B cell (primary cell): ENCODE results near the gene ADIPOR1. TPM values are rescaled to one million over a fixed set of nuclear protein-coding genes. Genes with fewer than 3 reads are reported as not detected.

Source experiments
- ATAC-seq: fragments of 200-7000 bp; cut with Tn5 transposase; one replicate; pipeline ENCODE4 v1.10.0; 2021; ENCODE audit warnings: low read depth, mild to moderate bottlenecking, moderate number of reproducible peaks, moderate library complexity
- CTCF ChIA-PET: fragments of 350-600 bp; sonication (Branson Sonifier 250); formaldehyde crosslinking; loops from one replicate; lab custom pipeline; 2021; ENCODE audit warnings: antibody characterized with exemption, inconsistent platforms; lab: Charles Lee
- POLR2A ChIA-PET: fragments of 350-600 bp; sonication (Branson Sonifier 250); formaldehyde crosslinking; loops from one replicate; lab custom pipeline; 2021; ENCODE audit warnings: antibody characterized with exemption; lab: Charles Lee
- DNase-seq: peaks from one replicate; pipeline ENCODE4 v3.0.0; 2013
- H2AFZ ChIP-seq: 2 replicates; pipeline ENCODE4 v1.6.1; 2012; ENCODE audit warnings: mild to moderate bottlenecking, low read depth, low read length; ENCODE audit not compliant: insufficient read depth, poor library complexity, severe bottlenecking
- H3K27ac ChIP-seq, 2 donors: 1 replicate in 1 of 2; 2 replicates in 1 of 2; pipeline ENCODE4 v1.5.1; 2012 to 2013; ENCODE audit warnings: low read length in 2 of 2, mild to moderate bottlenecking in 2 of 2, moderate library complexity in 1 of 2
- H3K27me3 ChIP-seq, 4 experiments: fragments of 200-600 bp in 1 of 4; sonication (generic) in 1 of 4; replicated peaks in 1 of 4; 1 replicate in 2 of 4; 2 replicates in 2 of 4; pipeline versions ENCODE4 v1.6.1 to v1.7.0; 2013 to 2016; ENCODE audit warnings: low read length in 3 of 4, mild to moderate bottlenecking in 2 of 4, mixed read lengths in 1 of 4, moderate library complexity in 1 of 4; ENCODE audit not compliant: insufficient read depth in 4 of 4, control insufficient read depth in 3 of 4; ENCODE audit errors: control extremely low read depth in 1 of 4
- H3K36me3 ChIP-seq, 2 experiments: replicated peaks in 1 of 2; 1 replicate in 1 of 2; 2 replicates in 1 of 2; pipeline versions ENCODE4 v1.6.1 to v1.7.1; 2013; ENCODE audit warnings: low read length in 1 of 2; ENCODE audit not compliant: insufficient read depth in 2 of 2, control insufficient read depth in 1 of 2; ENCODE audit errors: control extremely low read depth in 1 of 2, extremely low read depth in 1 of 2
- H3K4me1 ChIP-seq, 2 donors: fragments of 200-600 bp in 1 of 2; sonication (generic) in 1 of 2; 1 replicate in 1 of 2; 2 replicates in 1 of 2; pipeline versions ENCODE4 v1.5.1 to v1.6.1; 2013 to 2017; ENCODE audit warnings: low read length in 2 of 2; ENCODE audit not compliant: control insufficient read depth in 2 of 2, insufficient read depth in 2 of 2
- H3K4me2 ChIP-seq: replicated peaks from 2 replicates; pipeline ENCODE3; 2012; ENCODE audit warnings: mild to moderate bottlenecking, low read depth, low read length; ENCODE audit not compliant: poor library complexity, severe bottlenecking
- H3K4me3 ChIP-seq, 5 experiments: fragments of 200-600 bp in 1 of 5; sonication (generic) in 1 of 5; 1 replicate in 3 of 5; 2 replicates in 2 of 5; pipeline versions ENCODE4 v1.5.1 to v1.7.0; 2011 to 2016; ENCODE audit warnings: low read length in 4 of 5, mild to moderate bottlenecking in 4 of 5, low read depth in 2 of 5, control low read depth in 1 of 5, moderate library complexity in 1 of 5; ENCODE audit not compliant: insufficient read depth in 1 of 5; ENCODE audit errors: control extremely low read depth in 1 of 5, extremely low read depth in 1 of 5
- H3K79me2 ChIP-seq: fragments of 200-600 bp; sonication (generic); one replicate; pipeline ENCODE4 v1.6.0; 2016; ENCODE audit warnings: low read length; ENCODE audit not compliant: control insufficient read depth, insufficient read depth
- H3K9ac ChIP-seq: fragments of 200-600 bp; sonication (generic); 2 replicates; pipeline ENCODE4 v1.6.1; 2017; ENCODE audit warnings: mild to moderate bottlenecking, low read length, moderate library complexity
- H3K9me3 ChIP-seq, 3 donors: one replicate each; pipeline versions ENCODE4 v1.6.1 to v1.7.1; 2013; ENCODE audit warnings: low read length in 2 of 3; ENCODE audit not compliant: control insufficient read depth in 2 of 3, insufficient read depth in 1 of 3; ENCODE audit errors: control extremely low read depth in 1 of 3
- H4K20me1 ChIP-seq: 2 replicates; pipeline ENCODE4 v1.6.0; 2012; ENCODE audit warnings: mild to moderate bottlenecking, low read length; ENCODE audit not compliant: insufficient read depth, control insufficient read depth, poor library complexity, severe bottlenecking
- H3K27ac Mint-ChIP-seq: one replicate; pipeline ENCODE4 v1.8.0; 2021; ENCODE audit warnings: mixed read lengths
- H3K27me3 Mint-ChIP-seq: one replicate; pipeline ENCODE4 v1.8.0; 2021; ENCODE audit warnings: mixed read lengths
- H3K4me1 Mint-ChIP-seq: one replicate; pipeline ENCODE4 v1.8.0; 2021; ENCODE audit warnings: mixed read lengths
- H3K4me3 Mint-ChIP-seq: one replicate; pipeline ENCODE4 v1.8.0; 2021; ENCODE audit warnings: mixed read lengths
- H3K9me3 Mint-ChIP-seq: one replicate; pipeline ENCODE4 v1.8.0; 2022; ENCODE audit warnings: mixed read lengths; ENCODE audit not compliant: insufficient read depth
- CTCF ChIP-seq: fragments of 200-600 bp; IDR thresholded peaks from one replicate; pipeline ENCODE4 v1.8.0; 2022; ENCODE audit warnings: antibody characterized with exemption, mild to moderate bottlenecking
- EZH2 ChIP-seq: IDR thresholded peaks from 2 replicates; pipeline ENCODE4 v1.6.1; 2012; ENCODE audit warnings: borderline replicate concordance, low read depth, mild to moderate bottlenecking, moderate library complexity, low read length; ENCODE audit not compliant: insufficient read depth, poor library complexity, severe bottlenecking
- WGBS: methylation state at CpG from one replicate; pipeline ENCODE4 v1.1.5; 2013; ENCODE audit warnings: missing lambda C conversion rate; ENCODE audit not compliant: insufficient coverage; 5-methylcytosine and 5-hydroxymethylcytosine counted together
- intact Hi-C: fragments of 100-400 bp; cut with micrococcal nuclease; formaldehyde crosslinking; loops from one replicate; pipeline ENCODE4 v1.10.0; 2022
- polyA plus RNA-seq: library from polyadenylated mRNA; depleted of rRNA; stranded (reverse); fragments of >200 nt; gene quantifications from 2 replicates; pipeline ENCODE4 v1.2.3, GENCODE V29; 2012
- total RNA-seq, 2 donors: library from RNA; stranded (reverse); fragments of 120-200 nt in 1 of 2; gene quantifications; 1 replicate in 1 of 2; 2 replicates in 1 of 2; pipeline versions ENCODE4 v1.2.3 to v1.2.4, GENCODE V29; 2013 to 2022

The ADIPOR1 gene
- total and polyA plus RNA-seq, 2 donors (not counting 1 experiment from before 2014, with no cell fraction given), result 44.2 to 49.5 TPM

DNA sequence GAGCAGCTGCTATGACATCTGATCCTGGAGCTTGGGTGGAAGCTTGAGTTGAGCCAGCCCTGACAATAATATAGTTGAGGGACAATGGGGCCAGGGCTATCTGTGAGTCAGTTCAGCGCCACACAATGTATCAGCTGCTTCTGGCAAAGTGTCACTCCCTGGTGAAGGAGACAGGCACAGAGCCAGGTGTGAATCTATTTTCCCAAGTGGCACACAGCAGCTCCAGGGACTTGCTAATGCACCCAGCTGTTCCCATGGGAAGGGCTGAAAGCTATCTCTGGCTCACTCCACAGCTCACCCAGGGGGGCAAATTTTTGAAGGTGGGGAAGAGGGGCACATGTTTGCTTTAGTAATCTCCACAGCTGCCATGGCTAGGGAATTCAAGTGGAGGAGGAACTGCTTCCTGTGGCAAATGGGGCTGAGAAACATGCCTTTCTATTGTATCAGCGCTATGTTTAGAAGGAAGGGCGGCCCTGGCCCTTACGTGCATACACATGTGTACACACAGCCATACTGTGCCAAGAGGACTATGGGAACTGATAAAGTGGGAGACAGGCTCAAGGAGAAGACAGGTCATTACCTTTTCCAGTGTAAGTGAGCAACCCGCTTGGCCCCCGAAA is 6.8 kb upstream of the ADIPOR1 start:
- intact Hi-C loops, result loop anchor here (5.0 to 10.0 kb wide), 2 partner anchors 62 to 800 kb away; partner anchors contain the start of genes PPFIA4 and PTPN7
- TF ChIP-seq CTCF (no peak), EZH2 (no peak)
- Histone ChIP-seq H3K36me3 (peaks cover 4 to 21% of the 10 kb centered on the region in 2 experiments), H4K20me1 (no peaks in the 10 kb centered on the region), H3K4me1 (peaks cover 28 to 35% of the 10 kb centered on the region in 2 donors), H2AFZ (no peak overlapping the region), H3K79me2 (no peaks in the 10 kb centered on the region), H3K9ac (no peak overlapping the region), H3K27ac (no peak overlapping the region), H3K9me3 (no peaks in the 10 kb centered on the region), H3K4me3 (no peak overlapping the region), H3K4me2 (no peak overlapping the region), H3K27me3 (no peaks in the 10 kb centered on the region)
- peak overlapping the region; percentile 22 for H3K27ac Mint-ChIP-seq
- ChIA-PET POLR2A (interaction anchor here (0.6 kb wide), 1 partner anchor 40 kb away, joined by 3 read pairs; no protein-coding TSS in a partner anchor), CTCF (interaction anchor here (0.6 kb wide), 1 partner anchor 35 kb away, joined by 3 read pairs; no protein-coding TSS in a partner anchor)
- H3K27me3 Mint-ChIP-seq, result no peaks in the 10 kb centered on the region
- 96% methylated on average over 4 of the region's 6 CpGs for whole genome bisulfite sequencing
- peak overlapping the region; percentile 9 for H3K4me3 Mint-ChIP-seq
- H3K9me3 Mint-ChIP-seq, result no peaks in the 10 kb centered on the region
- ATAC-seq (no peak), DNase-seq (no peak)
- peaks cover 34% of the 10 kb centered on the region for H3K4me1 Mint-ChIP-seq

GRCh38 chr1:202961220-202961880 is 3.2 kb upstream of the ADIPOR1 start:
- ATAC-seq (no peak), DNase-seq (no peak)
- intact Hi-C loops, result loop anchor here (10.0 kb wide), 1 partner anchor 797 kb away; the partner anchor contains the start of gene PTPN7
- H2AFZ ChIP-seq, result no peak overlapping the region
- H3K36me3 ChIP-seq, result peaks cover 4 to 21% of the 10 kb centered on the region in 2 experiments
- peaks cover 16% of the 10 kb centered on the region for H4K20me1 ChIP-seq
- TF ChIP-seq EZH2 (no peak), CTCF (no peak)
- peaks cover 20% of the 10 kb centered on the region for H3K79me2 ChIP-seq
- H3K4me1 ChIP-seq, result peaks cover 19 to 26% of the 10 kb centered on the region in 2 donors
- ChIA-PET POLR2A (no interaction called here), CTCF (no interaction called here)
- H3K27ac Mint-ChIP-seq, result no peak overlapping the region
- H3K27me3 Mint-ChIP-seq, result no peaks in the 10 kb centered on the region
- no peak overlapping the region for H3K9ac ChIP-seq
- H3K4me3 ChIP-seq, result no peak overlapping the region
- H3K9me3 ChIP-seq, result no peaks in the 10 kb centered on the region
- H3K4me3 Mint-ChIP-seq, result no peak overlapping the region
- no peak overlapping the region for H3K27ac ChIP-seq
- peaks cover 28% of the 10 kb centered on the region for H3K4me1 Mint-ChIP-seq
- no peaks in the 10 kb centered on the region for H3K27me3 ChIP-seq
- no peaks in the 10 kb centered on the region for H3K9me3 Mint-ChIP-seq
- 100% methylated on average over 4 of the region's 5 CpGs for WGBS
- no peak overlapping the region for H3K4me2 ChIP-seq
